ENCODE results near the gene UBALD2. TPM values are rescaled to one million over a fixed set of nuclear protein-coding genes. Genes with fewer than 3 reads are reported as not detected.

Gene UBALD2
- total and polyA plus RNA-seq, 2 of the 13 experiments (the other 11 are each of a cell fraction or from before 2014, with no cell fraction given) = 3.3 to 89.7 TPM

DNA sequence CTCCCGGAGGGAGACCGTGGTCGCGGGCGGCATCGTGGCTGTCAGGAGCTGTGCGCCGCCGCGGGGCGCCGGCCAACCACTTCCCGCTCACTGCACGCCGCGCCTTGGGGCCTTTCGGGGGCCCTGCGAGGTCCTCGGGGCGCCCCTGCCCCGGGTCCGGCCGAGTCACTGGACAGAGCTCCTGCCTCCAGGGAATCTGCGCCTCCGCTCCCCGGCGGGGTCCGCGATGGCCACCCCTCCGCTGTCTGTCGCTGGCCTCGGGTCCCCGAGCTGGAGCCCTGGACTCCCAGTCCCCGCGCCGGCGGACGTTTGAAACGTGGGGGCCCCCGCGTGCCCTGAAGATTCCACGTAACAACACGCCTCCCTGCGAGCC lies 42.8 kb downstream of the UBALD2 start, which contains the start of gene QRICH2:
Gene QRICH2, minus strand, starts transcription at position 311 of the 373 bp plus-strand sequence. Its CDS starts 278 bp downstream, at position 33.
- DNase-seq (ENCODE audit: low spot score) (no peak), FAIRE-seq (no peak), ATAC-seq (no peak)
- POLR2A ChIA-PET = interaction anchor here (1.2 to 11.1 kb wide), 3 partner anchors 49 to 75 kb away, joined by 3 to 79 read pairs (median 5); partner anchors contain the start of gene SPHK1
- in situ Hi-C loops (cut with HindIII; ENCODE audit: extremely low pct_ligation_motif_present, low pct_unique_long_range_greater_than_20kb) = no loop called here
- Histone ChIP-seq H3K27me3 (ENCODE audit: control insufficient read depth in 1 of 2, insufficient read depth in 2 of 2, low read length in 2 of 2) (no peaks in the 10 kb centered on the region), H3K79me2 (ENCODE audit: insufficient read depth, low read length) (no peaks in the 10 kb centered on the region), H3K9ac (ENCODE audit: insufficient read depth, low read depth, low read length) (no peak within 1 kb of the TSS), H3K4me2 (ENCODE audit: low read depth, low read length) (no peak within 1 kb of the TSS), H3K4me3 (replicated peaks in 1 of 3; ENCODE audit: insufficient read depth in 1 of 3, low read depth in 2 of 3, low read length in 3 of 3) (no peak within 1 kb of the TSS), H3K4me1 (ENCODE audit: insufficient read depth, low read length) (no peaks in the 10 kb centered on the region), H4K20me1 (ENCODE audit: insufficient read depth, low read length) (no peaks in the 10 kb centered on the region), H3K36me3 (replicated peaks in 1 of 2; ENCODE audit: control insufficient read depth in 1 of 2, insufficient read depth in 2 of 2, low read length in 2 of 2) (peaks cover 13 to 30% of the 10 kb centered on the region in 2 experiments), H3K27ac (ENCODE audit: extremely low read length, insufficient read depth, low read length) (no peak within 1 kb of the TSS), H2AFZ (ENCODE audit: low read length) (no peak within 1 kb of the TSS), H3K9me3 (ENCODE audit: low read length) (no peaks in the 10 kb centered on the region)
- 98% methylated on average over 44 of the region's 44 CpGs for WGBS (ENCODE audit: low lambda C conversion rate)
- peak; percentile 39; the same call in 1 of the 2 replicates for TF ChIP-seq RBFOX2 (IDR thresholded peaks at IDR 0.05; ENCODE audit: low read depth, low read length)
- TF ChIP-seq NKX3-1 (CRISPR knock-in tag; IDR thresholded peaks at IDR 0.05) = no peak
- TF ChIP-seq IRF2 (CRISPR knock-in tag; IDR thresholded peaks at IDR 0.05) = no peak
- TF ChIP-seq AGO2 (optimal IDR thresholded peaks at IDR 0.05; ENCODE audit: low read depth, low read length) = peak; percentile 97
- peak; percentile 31; the same call in 1 of the 2 replicates for TF ChIP-seq POLR2G (IDR thresholded peaks at IDR 0.05; ENCODE audit: low read depth, low read length)
- no peak for TF ChIP-seq ZBTB1 (CRISPR knock-in tag; IDR thresholded peaks at IDR 0.05; ENCODE audit: borderline replicate concordance)
- TF ChIP-seq, protein P1, sequence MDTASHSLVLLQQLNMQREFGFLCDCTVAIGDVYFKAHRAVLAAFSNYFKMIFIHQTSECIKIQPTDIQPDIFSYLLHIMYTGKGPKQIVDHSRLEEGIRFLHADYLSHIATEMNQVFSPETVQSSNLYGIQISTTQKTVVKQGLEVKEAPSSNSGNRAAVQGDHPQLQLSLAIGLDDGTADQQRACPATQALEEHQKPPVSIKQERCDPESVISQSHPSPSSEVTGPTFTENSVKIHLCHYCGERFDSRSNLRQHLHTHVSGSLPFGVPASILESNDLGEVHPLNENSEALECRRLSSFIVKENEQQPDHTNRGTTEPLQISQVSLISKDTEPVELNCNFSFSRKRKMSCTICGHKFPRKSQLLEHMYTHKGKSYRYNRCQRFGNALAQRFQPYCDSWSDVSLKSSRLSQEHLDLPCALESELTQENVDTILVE (CRISPR knock-in tag; IDR thresholded peaks at IDR 0.05) = no peak
- CTCF ChIA-PET (ENCODE audit: low intra/inter-chr PET ratio, low total read pairs) = no interaction called here
- intact Hi-C loops (cut with micrococcal nuclease; ENCODE audit: unreplicated experiment) = no loop called here
- no TSS peak for BruUV-seq (replicated peaks)

DNA sequence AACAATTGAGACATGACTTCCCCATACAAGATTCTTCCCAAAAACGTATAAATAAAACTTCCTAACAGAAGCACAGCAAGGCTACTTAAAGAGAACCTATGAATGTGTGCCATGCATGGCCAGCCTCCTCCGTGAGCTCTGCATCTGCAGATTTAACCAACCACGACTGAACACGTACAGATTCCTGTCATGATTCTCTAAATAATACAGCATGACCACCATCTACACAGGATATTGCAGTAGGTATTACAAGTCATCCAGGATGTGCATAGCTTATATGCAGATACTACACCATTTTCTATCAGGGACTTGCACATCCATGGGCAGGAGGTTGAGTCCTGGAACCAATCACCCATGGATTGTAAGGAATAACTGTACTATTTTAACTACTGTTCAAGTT lies 44.3 kb downstream of the UBALD2 start:
- no peak for DNase-seq (ENCODE audit: low spot score)
- Histone ChIP-seq H3K27ac (ENCODE audit: extremely low read length, insufficient read depth, low read length) (no peak overlapping the region), H3K36me3 (replicated peaks in 1 of 2; ENCODE audit: control insufficient read depth in 1 of 2, insufficient read depth in 2 of 2, low read length in 2 of 2) (peaks cover 18 to 44% of the 10 kb centered on the region in 2 experiments), H3K79me2 (ENCODE audit: insufficient read depth, low read length) (no peaks in the 10 kb centered on the region), H4K20me1 (ENCODE audit: insufficient read depth, low read length) (no peaks in the 10 kb centered on the region), H2AFZ (ENCODE audit: low read length) (no peak overlapping the region), H3K9me3 (ENCODE audit: low read length) (no peaks in the 10 kb centered on the region), H3K4me1 (ENCODE audit: insufficient read depth, low read length) (no peaks in the 10 kb centered on the region), H3K27me3 (ENCODE audit: control insufficient read depth in 1 of 2, insufficient read depth in 2 of 2, low read length in 2 of 2) (no peaks in the 10 kb centered on the region), H3K4me3 (replicated peaks in 1 of 3; ENCODE audit: insufficient read depth in 1 of 3, low read depth in 2 of 3, low read length in 3 of 3) (no peak overlapping the region), H3K9ac (ENCODE audit: insufficient read depth, low read depth, low read length) (no peak overlapping the region), H3K4me2 (ENCODE audit: low read depth, low read length) (no peak overlapping the region)
- in situ Hi-C loops (cut with HindIII; ENCODE audit: extremely low pct_ligation_motif_present, low pct_unique_long_range_greater_than_20kb) (no loop called here), intact Hi-C loops (cut with micrococcal nuclease; ENCODE audit: unreplicated experiment) (no loop called here)
- ChIA-PET CTCF (ENCODE audit: low intra/inter-chr PET ratio, low total read pairs) (no interaction called here), POLR2A (interaction anchor here (0.5 to 11.1 kb wide), 2 partner anchors 73 to 200 kb away, joined by 3 to 79 read pairs; partner anchors contain the start of gene SPHK1)
- no peak for ATAC-seq
- FAIRE-seq = peak; percentile 4
- BruUV-seq (replicated peaks) = TSS peak; percentile 43
- WGBS (ENCODE audit: low lambda C conversion rate) = 88% methylated on average over 4 of the region's 4 CpGs
- TF ChIP-seq SNAI1 (CRISPR knock-in tag; IDR thresholded peaks at IDR 0.05; ENCODE audit: borderline replicate concordance) (no peak), SSRP1 (CRISPR knock-in tag; IDR thresholded peaks at IDR 0.05) (0 out of 2 replicates have a peak, but pooled peaks have one; percentile 40), PAF1 (CRISPR knock-in tag; IDR thresholded peaks at IDR 0.05) (peak; percentile 86; the same call in 1 of the 2 replicates), GABPA (IDR thresholded peaks at IDR 0.05; ENCODE audit: low read depth, low read length) (no peak), GABPA (CRISPR knock-in tag; IDR thresholded peaks at IDR 0.05; ENCODE audit: low read depth) (no peak), POLR2AphosphoS2 (IDR thresholded peaks at IDR 0.05; ENCODE audit: low read depth, low read length) (peak; percentile 18; the same call in 1 of the 2 replicates)
- TF ChIP-seq, protein P2, sequence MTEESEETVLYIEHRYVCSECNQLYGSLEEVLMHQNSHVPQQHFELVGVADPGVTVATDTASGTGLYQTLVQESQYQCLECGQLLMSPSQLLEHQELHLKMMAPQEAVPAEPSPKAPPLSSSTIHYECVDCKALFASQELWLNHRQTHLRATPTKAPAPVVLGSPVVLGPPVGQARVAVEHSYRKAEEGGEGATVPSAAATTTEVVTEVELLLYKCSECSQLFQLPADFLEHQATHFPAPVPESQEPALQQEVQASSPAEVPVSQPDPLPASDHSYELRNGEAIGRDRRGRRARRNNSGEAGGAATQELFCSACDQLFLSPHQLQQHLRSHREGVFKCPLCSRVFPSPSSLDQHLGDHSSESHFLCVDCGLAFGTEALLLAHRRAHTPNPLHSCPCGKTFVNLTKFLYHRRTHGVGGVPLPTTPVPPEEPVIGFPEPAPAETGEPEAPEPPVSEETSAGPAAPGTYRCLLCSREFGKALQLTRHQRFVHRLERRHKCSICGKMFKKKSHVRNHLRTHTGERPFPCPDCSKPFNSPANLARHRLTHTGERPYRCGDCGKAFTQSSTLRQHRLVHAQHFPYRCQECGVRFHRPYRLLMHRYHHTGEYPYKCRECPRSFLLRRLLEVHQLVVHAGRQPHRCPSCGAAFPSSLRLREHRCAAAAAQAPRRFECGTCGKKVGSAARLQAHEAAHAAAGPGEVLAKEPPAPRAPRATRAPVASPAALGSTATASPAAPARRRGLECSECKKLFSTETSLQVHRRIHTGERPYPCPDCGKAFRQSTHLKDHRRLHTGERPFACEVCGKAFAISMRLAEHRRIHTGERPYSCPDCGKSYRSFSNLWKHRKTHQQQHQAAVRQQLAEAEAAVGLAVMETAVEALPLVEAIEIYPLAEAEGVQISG (CRISPR knock-in tag; IDR thresholded peaks at IDR 0.05) = no peak

All from HepG2 (cell line).